GM23338 (cell line): Measurements from ENCODE around the gene HJURP. TPM values are rescaled to one million over a fixed set of nuclear protein-coding genes. Genes with fewer than 3 reads are reported as not detected.

ENCODE experiments used
- ATAC-seq: fragments of 200-7000 bp; cut with Tn5 transposase; 3 replicates; pipeline ENCODE4 v1.9.1; 2020
- DNase-seq: peaks from one replicate; pipeline ENCODE4 v3.0.0-alpha.2; 2015; ENCODE audit warnings: low spot score
- H2AFZ ChIP-seq: fragments of 200-600 bp; sonication (generic); 2 replicates; pipeline ENCODE4 v1.8.0; 2016; ENCODE audit warnings: antibody characterized with exemption, mild to moderate bottlenecking, moderate library complexity
- H3F3A ChIP-seq: fragments of 200-600 bp; sonication (generic); replicated peaks from 2 replicates; pipeline ENCODE4 v1.8.0; 2017; ENCODE audit warnings: antibody characterized with exemption, mixed run types, low read depth
- H3K27ac ChIP-seq: fragments of 200-600 bp; sonication (generic); 2 replicates; pipeline ENCODE4 v1.6.1; 2016; ENCODE audit warnings: low read depth
- H3K27me3 ChIP-seq: fragments of 200-600 bp; sonication (generic); 2 replicates; pipeline ENCODE4 v1.8.0; 2016; ENCODE audit warnings: mild to moderate bottlenecking, mixed run types, moderate library complexity; ENCODE audit not compliant: insufficient read depth
- H3K36me3 ChIP-seq: fragments of 200-600 bp; sonication (generic); 2 replicates; pipeline ENCODE4 v1.8.0; 2016; ENCODE audit warnings: mild to moderate bottlenecking; ENCODE audit not compliant: insufficient read depth
- H3K4me1 ChIP-seq: fragments of 200-600 bp; sonication (generic); 2 replicates; pipeline ENCODE4 v1.8.0; 2016; ENCODE audit warnings: mild to moderate bottlenecking, moderate library complexity; ENCODE audit not compliant: insufficient read depth
- H3K4me2 ChIP-seq: fragments of 200-600 bp; sonication (generic); 2 replicates; pipeline ENCODE4 v1.7.1; 2017; ENCODE audit warnings: mixed run types
- H3K4me3 ChIP-seq: fragments of 200-600 bp; sonication (generic); 2 replicates; pipeline ENCODE4 v1.6.1; 2016; ENCODE audit warnings: mixed run types
- H3K79me2 ChIP-seq: fragments of 200-600 bp; sonication (generic); replicated peaks from 2 replicates; pipeline ENCODE4 v1.8.0; 2017; ENCODE audit warnings: mild to moderate bottlenecking; ENCODE audit not compliant: insufficient read depth
- H3K9me2 ChIP-seq: fragments of 200-600 bp; sonication (generic); 2 replicates; pipeline ENCODE4 v1.8.0; 2017; ENCODE audit not compliant: insufficient read depth
- H4K20me1 ChIP-seq: fragments of 200-600 bp; sonication (generic); replicated peaks from 2 replicates; pipeline ENCODE4 v1.8.0; 2017; ENCODE audit warnings: mild to moderate bottlenecking; ENCODE audit not compliant: insufficient read depth
- H3K27ac Mint-ChIP-seq: 2 replicates; pipeline ENCODE4 v1.8.0; 2020; ENCODE audit warnings: inconsistent platforms, mild to moderate bottlenecking, moderate library complexity, mixed read lengths
- H3K27me3 Mint-ChIP-seq: 3 replicates; pipeline ENCODE4 v1.8.0; 2022; ENCODE audit warnings: low read depth, mild to moderate bottlenecking, moderate library complexity, mixed read lengths, inconsistent platforms; ENCODE audit not compliant: insufficient read depth, poor library complexity
- H3K36me3 Mint-ChIP-seq: 3 replicates; pipeline ENCODE4 v1.8.0; 2021; ENCODE audit warnings: low read depth, mild to moderate bottlenecking, inconsistent platforms, moderate library complexity, mixed read lengths
- H3K4me1 Mint-ChIP-seq: 3 replicates; pipeline ENCODE4 v1.8.0; 2020; ENCODE audit warnings: mild to moderate bottlenecking, inconsistent platforms, mixed read lengths
- H3K4me3 Mint-ChIP-seq: 3 replicates; pipeline ENCODE4 v1.8.0; 2021; ENCODE audit warnings: moderate library complexity, mild to moderate bottlenecking, inconsistent platforms, mixed read lengths
- H3K9me3 Mint-ChIP-seq: 3 replicates; pipeline ENCODE4 v1.8.0; 2020; ENCODE audit warnings: moderate library complexity, mild to moderate bottlenecking, inconsistent platforms, mixed read lengths
- CTCF ChIP-seq, 2 experiments: fragments of 200-600 bp in 1 of 2; sonication (generic) in 1 of 2; conservative IDR thresholded peaks; 2 replicates each; pipeline versions ENCODE4 v1.5.1 to v1.6.1; 2016 to 2017; ENCODE audit warnings: antibody characterized with exemption in 2 of 2, low read depth in 2 of 2, mild to moderate bottlenecking in 2 of 2, moderate library complexity in 1 of 2
- ETS1 ChIP-seq: IDR thresholded peaks from 2 replicates; pipeline ENCODE4 v1.6.1; 2016; ENCODE audit warnings: antibody characterized with exemption
- EZH2 ChIP-seq: fragments of 200-600 bp; sonication (generic); IDR thresholded peaks from one replicate; pipeline ENCODE4 v1.8.0; 2017; ENCODE audit warnings: antibody characterized with exemption, mild to moderate bottlenecking, low read depth; ENCODE audit not compliant: unreplicated experiment
- EZH2phosphoT487 ChIP-seq: fragments of 200-600 bp; sonication (generic); IDR thresholded peaks from one replicate; pipeline ENCODE4 v1.8.1; 2018; ENCODE audit warnings: antibody characterized with exemption; ENCODE audit not compliant: unreplicated experiment
- NANOG ChIP-seq: IDR thresholded peaks from 2 replicates; pipeline ENCODE4 v1.6.1; 2016; ENCODE audit warnings: antibody characterized with exemption, borderline replicate concordance
- STAT1 ChIP-seq: IDR thresholded peaks from one replicate; pipeline ENCODE4 v1.6.1; 2016; ENCODE audit warnings: antibody characterized with exemption; ENCODE audit not compliant: unreplicated experiment
- ZNF114 ChIP-seq: fragments of 250-450 bp; sonication (Bioruptor Pico); IDR thresholded peaks from 2 replicates; pipeline ENCODE4 v1.5.0; 2020; ENCODE audit warnings: mild to moderate bottlenecking, moderate library complexity
- ZNF331 ChIP-seq: fragments of 250-450 bp; sonication (Bioruptor Pico); IDR thresholded peaks from 2 replicates; pipeline ENCODE4 v1.5.0; 2020; ENCODE audit warnings: low read depth, mild to moderate bottlenecking, moderate library complexity
- ZNF462 ChIP-seq: fragments of 250-450 bp; sonication (Bioruptor Pico); IDR thresholded peaks from 2 replicates; pipeline ENCODE4 v1.5.0; 2020; ENCODE audit warnings: mild to moderate bottlenecking, moderate library complexity
- polyA plus RNA-seq: library from polyadenylated mRNA; unstranded; fragments of >200 nt; fragmentation: Nextera tagmentation; extraction: Ambion mirVana; gene quantifications from 2 replicates; pipeline ENCODE4 v1.2.1, GENCODE V29; 2016
- total RNA-seq: library from RNA; depleted of rRNA; stranded (reverse); fragments of >200 nt; shearing (Covaris generic); gene quantifications from 2 replicates; pipeline ENCODE4 v1.2.3, GENCODE V29; 2014

Gene HJURP
- total and polyA plus RNA-seq, 2 experiments from 2014 or later: 42.9 to 49.2 TPM

GRCh38 chr2:233807215-233807865 is 47.0 kb downstream of the HJURP start:
- no peak for DNase-seq
- no peaks in the 10 kb centered on the region for H3K4me1 Mint-ChIP-seq
- H3K4me3 ChIP-seq: no peak overlapping the region
- H3K27me3 Mint-ChIP-seq: peaks cover 2% of the 10 kb centered on the region
- H2AFZ ChIP-seq: no peak overlapping the region
- no peak overlapping the region for H3K27ac Mint-ChIP-seq
- no peak overlapping the region for H3K4me2 ChIP-seq
- no peaks in the 10 kb centered on the region for H3K79me2 ChIP-seq
- H4K20me1 ChIP-seq: no peaks in the 10 kb centered on the region
- no peaks in the 10 kb centered on the region for H3K27me3 ChIP-seq
- H3F3A ChIP-seq: no peaks in the 10 kb centered on the region
- no peak overlapping the region for H3K4me3 Mint-ChIP-seq
- H3K36me3 Mint-ChIP-seq: no peaks in the 10 kb centered on the region
- peaks cover 11% of the 10 kb centered on the region; the same call in 2 of the 3 replicates for H3K9me3 Mint-ChIP-seq
- H3K9me2 ChIP-seq: no peaks in the 10 kb centered on the region; the same call in none of the 2 replicates
- TF ChIP-seq CTCF (conservative IDR thresholded peaks at IDR 0.05; ENCODE audit: low read depth in 2 of 2) (peak; percentile 17 to 18; a peak in 1 of 4 replicates), ZNF331 (CRISPR knock-in tag) (no peak), ETS1 (no peak), ZNF462 (CRISPR knock-in tag) (no peak), EZH2 (no peak), ZNF114 (CRISPR knock-in tag) (no peak), NANOG (no peak), EZH2phosphoT487 (no peak), STAT1 (no peak)
- H3K36me3 ChIP-seq: no peaks in the 10 kb centered on the region
- ATAC-seq: no peak
- H3K27ac ChIP-seq: no peak overlapping the region
- no peaks in the 10 kb centered on the region for H3K4me1 ChIP-seq
